ENCODE results near the gene PET100. TPM values are rescaled to one million over a fixed set of nuclear protein-coding genes. Genes with fewer than 3 reads are reported as not detected.
A peak's percentile ranks its signal among the peaks of the same experiment; 100 is the strongest.

PET100 gene
- polyA plus RNA-seq = 32.8 to 85.8 TPM (median 51.5 TPM) in 3 replicates
- polyA plus RNA-seq (2011; ENCODE audit: low read depth) = 17.3 TPM
- polyA plus RNA-seq (2011; cell fraction: cytosol; rRNA removed) = 38.2 and 43.7 TPM in 2 replicates
- 23.5 and 28.9 TPM in 2 replicates for polyA plus RNA-seq (2011; cell fraction: nucleus; rRNA removed)
- 76.2 and 95.3 TPM in 2 replicates for polyA plus RNA-seq (2012; ENCODE audit: low replicate concordance)
- 1.8 to 6.2 TPM (median 2.5 TPM) in 3 replicates for polyA minus RNA-seq
- 6.9 TPM for polyA minus RNA-seq (2011; cell fraction: cytosol; rRNA and poly(A)+ RNA removed)
- polyA minus RNA-seq (2011; cell fraction: nucleus; rRNA and poly(A)+ RNA removed) = 2.4 and 4.1 TPM in 2 replicates

- Histone ChIP-seq H3K9ac (ENCODE audit: control insufficient read depth, extremely low read depth, insufficient read depth, low read length) (peak within 1 kb of the TSS; percentile 98), H3K4me3 (ENCODE audit: control insufficient read depth in 2 of 3, extremely low read depth in 1 of 3, insufficient read depth in 2 of 3, low read depth in 1 of 3, low read length in 3 of 3) (peak within 1 kb of the TSS; percentile 88 to 95 (median 89)), H3K9me1 (ENCODE audit: control insufficient read depth, extremely low read depth, insufficient read depth, low read length) (no peaks in the 10 kb centered on the region), H3K4me1 (ENCODE audit: control insufficient read depth, extremely low read depth, insufficient read depth, low read length) (peaks cover 14% of the 10 kb centered on the region), H3K27me3 (ENCODE audit: control insufficient read depth, extremely low read depth, insufficient read depth, low read length) (no peaks in the 10 kb centered on the region), H3K36me3 (ENCODE audit: control insufficient read depth in 2 of 2, extremely low read depth in 1 of 2, insufficient read depth in 2 of 2, low read length in 2 of 2) (peaks cover 8 to 9% of the 10 kb centered on the region in 2 experiments), H2AFZ (ENCODE audit: control insufficient read depth, low read length) (peak within 1 kb of the TSS; percentile 90), H4K20me1 (ENCODE audit: control insufficient read depth, extremely low read depth, insufficient read depth, low read length) (no peaks in the 10 kb centered on the region), H3K79me2 (ENCODE audit: control insufficient read depth, insufficient read depth, low read length) (peaks cover 56% of the 10 kb centered on the region), H3K4me2 (ENCODE audit: control insufficient read depth, extremely low read depth, insufficient read depth, low read depth, low read length) (peak within 1 kb of the TSS; percentile 98), H3K9me3 (ENCODE audit: control insufficient read depth, low read depth, low read length) (no peaks in the 10 kb centered on the region), H3K27ac (ENCODE audit: control insufficient read depth, insufficient read depth, low read length) (peak within 1 kb of the TSS; percentile 94)
- DNase-seq (ENCODE audit: low read depth, low spot score) = peak; percentile 73
- TF ChIP-seq EZH2 (IDR thresholded peaks at IDR 0.05; ENCODE audit: low read length) = no peak
- TF ChIP-seq CTCF (optimal IDR thresholded peaks at IDR 0.05 in 1 of 3, IDR thresholded peaks at IDR 0.05 in 1 of 3, conservative IDR thresholded peaks at IDR 0.05 in 1 of 3; ENCODE audit: extremely low read depth in 1 of 3, insufficient read depth in 2 of 3, low read length in 3 of 3) = no peak
- peak; percentile 97 for FAIRE-seq
- dilution Hi-C loops (cut with MboI; ENCODE audit: extremely low pct_ligation_motif_present, low sequenced_read_pairs) = no loop called here
These were observed at the start of gene PET100, which contains the start of gene XAB2 for GRCh38 chr19:7629347-7630054. Gene PET100 (plus strand): TSS chr19:7629793. CDS start chr19:7629834, 41 bp downstream. Gene XAB2 (minus strand): TSS chr19:7629545. CDS start chr19:7629527, 18 bp downstream.

- H3K9ac ChIP-seq (ENCODE audit: control insufficient read depth, extremely low read depth, insufficient read depth, low read length) = no peak overlapping the region
- FAIRE-seq = no peak
- TF ChIP-seq CTCF (optimal IDR thresholded peaks at IDR 0.05 in 1 of 3, IDR thresholded peaks at IDR 0.05 in 1 of 3, conservative IDR thresholded peaks at IDR 0.05 in 1 of 3; ENCODE audit: extremely low read depth in 1 of 3, insufficient read depth in 2 of 3, low read length in 3 of 3) (no peak), EZH2 (IDR thresholded peaks at IDR 0.05; ENCODE audit: low read length) (no peak)
These were observed 47.1 kb upstream of the PET100 start for GRCh38 chr19:7582446-7582845.

More at GRCh38 chr19:7582446-7582845, 47.1 kb upstream of the PET100 start:
- Histone ChIP-seq H3K27ac (ENCODE audit: control insufficient read depth, insufficient read depth, low read length) (no peak overlapping the region), H4K20me1 (ENCODE audit: control insufficient read depth, extremely low read depth, insufficient read depth, low read length) (no peaks in the 10 kb centered on the region), H3K4me2 (ENCODE audit: control insufficient read depth, extremely low read depth, insufficient read depth, low read depth, low read length) (no peak overlapping the region), H3K9me3 (ENCODE audit: control insufficient read depth, low read depth, low read length) (no peaks in the 10 kb centered on the region), H3K4me3 (ENCODE audit: control insufficient read depth in 2 of 3, extremely low read depth in 1 of 3, insufficient read depth in 2 of 3, low read depth in 1 of 3, low read length in 3 of 3) (no peak overlapping the region), H3K36me3 (ENCODE audit: control insufficient read depth in 2 of 2, extremely low read depth in 1 of 2, insufficient read depth in 2 of 2, low read length in 2 of 2) (no peaks in the 10 kb centered on the region), H3K27me3 (ENCODE audit: control insufficient read depth, extremely low read depth, insufficient read depth, low read length) (peaks cover 6% of the 10 kb centered on the region), H3K9me1 (ENCODE audit: control insufficient read depth, extremely low read depth, insufficient read depth, low read length) (no peaks in the 10 kb centered on the region), H2AFZ (ENCODE audit: control insufficient read depth, low read length) (no peak overlapping the region), H3K4me1 (ENCODE audit: control insufficient read depth, extremely low read depth, insufficient read depth, low read length) (no peaks in the 10 kb centered on the region), H3K79me2 (ENCODE audit: control insufficient read depth, insufficient read depth, low read length) (no peaks in the 10 kb centered on the region)
- DNase-seq (ENCODE audit: low read depth, low spot score) = no peak
- dilution Hi-C loops (cut with MboI; ENCODE audit: extremely low pct_ligation_motif_present, low sequenced_read_pairs) = no loop called here
